SU-DHL-6 (cell line): ENCODE results near the gene EXOC3L1.

Source experiments
- EZH2phosphoT487 ChIP-seq: fragments of 200-600 bp; sonication (generic), shearing (Covaris generic); conservative IDR thresholded peaks from 2 replicates; pipeline ENCODE4 v1.6.1; 2018; ENCODE audit warnings: mild to moderate bottlenecking, antibody characterized with exemption, low read length, moderate library complexity, mixed read lengths
- TF ChIP-seq, protein P1 (sequence below): fragments of 200-600 bp; sonication (generic); IDR thresholded peaks from one replicate; pipeline ENCODE4 v1.5.1; 2017; ENCODE audit warnings: antibody characterized with exemption, mild to moderate bottlenecking, low read length, moderate library complexity; ENCODE audit not compliant: insufficient read depth, poor library complexity, severe bottlenecking

DNA sequence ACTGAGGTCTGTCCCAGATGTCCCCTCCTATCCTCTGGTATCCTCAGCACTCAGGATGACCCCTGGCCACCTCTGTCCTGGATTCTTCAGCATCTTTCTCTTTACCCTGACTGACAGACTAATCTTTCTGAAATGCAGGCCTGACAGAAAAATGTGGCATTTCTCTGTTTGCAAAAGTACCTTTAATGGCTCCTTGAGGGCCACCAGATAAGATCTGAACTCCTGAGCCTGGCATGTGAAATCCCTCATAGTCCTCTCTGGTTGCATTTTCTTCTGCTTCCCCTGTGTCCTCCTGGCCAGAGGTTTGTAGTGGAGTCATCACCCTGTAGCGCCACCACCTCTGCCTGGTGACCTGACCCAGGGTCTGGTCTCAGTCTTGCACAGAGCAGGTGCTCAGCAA, 6.9 kb upstream of the EXOC3L1 start:
- TF ChIP-seq, protein P1, sequence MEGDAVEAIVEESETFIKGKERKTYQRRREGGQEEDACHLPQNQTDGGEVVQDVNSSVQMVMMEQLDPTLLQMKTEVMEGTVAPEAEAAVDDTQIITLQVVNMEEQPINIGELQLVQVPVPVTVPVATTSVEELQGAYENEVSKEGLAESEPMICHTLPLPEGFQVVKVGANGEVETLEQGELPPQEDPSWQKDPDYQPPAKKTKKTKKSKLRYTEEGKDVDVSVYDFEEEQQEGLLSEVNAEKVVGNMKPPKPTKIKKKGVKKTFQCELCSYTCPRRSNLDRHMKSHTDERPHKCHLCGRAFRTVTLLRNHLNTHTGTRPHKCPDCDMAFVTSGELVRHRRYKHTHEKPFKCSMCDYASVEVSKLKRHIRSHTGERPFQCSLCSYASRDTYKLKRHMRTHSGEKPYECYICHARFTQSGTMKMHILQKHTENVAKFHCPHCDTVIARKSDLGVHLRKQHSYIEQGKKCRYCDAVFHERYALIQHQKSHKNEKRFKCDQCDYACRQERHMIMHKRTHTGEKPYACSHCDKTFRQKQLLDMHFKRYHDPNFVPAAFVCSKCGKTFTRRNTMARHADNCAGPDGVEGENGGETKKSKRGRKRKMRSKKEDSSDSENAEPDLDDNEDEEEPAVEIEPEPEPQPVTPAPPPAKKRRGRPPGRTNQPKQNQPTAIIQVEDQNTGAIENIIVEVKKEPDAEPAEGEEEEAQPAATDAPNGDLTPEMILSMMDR, result no peak
- no peak for TF ChIP-seq EZH2phosphoT487
